ENCODE results near the gene VPS13D. TPM values are rescaled to one million over a fixed set of nuclear protein-coding genes. Genes with fewer than 3 reads are reported as not detected.

VPS13D gene
- total RNA-seq, 6 experiments from 2014 or later = 25.9 to 36.9 (median 30.8) TPM

DNA sequence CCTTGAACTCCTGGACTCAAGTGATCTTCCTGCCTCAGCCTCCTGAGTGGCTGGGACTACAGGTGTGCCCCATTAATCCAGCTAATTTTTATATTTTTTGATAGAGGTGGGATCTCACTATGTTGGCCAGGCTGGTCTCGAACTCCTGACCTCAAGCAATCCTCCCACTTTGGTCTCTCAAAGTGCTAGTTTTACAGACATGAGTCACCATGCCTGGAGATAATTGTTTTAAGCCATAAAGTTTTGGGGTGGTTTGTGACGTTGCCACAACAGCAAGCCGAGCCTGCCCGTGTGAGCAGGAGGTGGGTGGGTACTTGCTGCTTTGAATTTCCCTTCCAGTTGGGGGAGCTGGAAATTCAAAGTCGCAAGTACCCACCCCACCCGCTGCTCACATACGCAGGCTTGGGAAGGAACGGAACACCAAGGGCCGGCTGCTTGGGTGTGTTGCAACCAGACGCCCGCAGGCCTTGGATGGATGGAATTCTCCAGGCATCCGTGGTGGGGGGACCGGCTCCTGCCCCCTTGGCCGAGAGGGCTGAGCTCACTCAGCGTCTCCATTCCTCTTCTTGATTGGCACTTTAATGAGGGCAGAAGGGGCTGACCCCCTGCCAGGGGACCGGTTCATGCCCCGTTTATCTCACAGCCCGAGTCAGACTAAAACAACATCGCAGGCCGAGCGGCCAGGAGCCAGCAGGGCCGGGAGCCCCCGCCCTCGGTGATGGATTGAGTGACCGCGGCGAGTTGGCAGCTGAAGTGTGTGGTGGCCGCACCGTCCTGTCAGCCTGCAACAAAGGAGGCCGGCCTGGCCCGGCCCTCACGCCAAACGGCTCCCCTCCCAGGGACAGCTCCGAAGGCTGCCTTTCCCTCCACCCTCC, 310.1 kb downstream of the VPS13D start:
- Histone ChIP-seq H3K4me3 (peak overlapping the region in 1 of 3 donors; percentile 7), H3K27ac (no peak overlapping the region), H3K4me1 (peaks cover 0 to 27% (median 11%) of the 10 kb centered on the region in 4 donors), H3K36me3 (no peaks in the 10 kb centered on the region), H3K27me3 (no peaks in the 10 kb centered on the region), H3K9me3 (no peaks in the 10 kb centered on the region)
- TF ChIP-seq CTCF (IDR thresholded peaks at IDR 0.05) (no peak), POLR2A (IDR thresholded peaks at IDR 0.05) (no peak)
- 43% methylated on average over 3 of the region's 34 CpGs for WGBS (ENCODE audit: insufficient coverage, low coverage, low lambda C conversion rate, missing lambda C conversion rate)
- peak; percentile 50 to 75 (median 63) for ATAC-seq
- intact Hi-C loops (cut with DNase I) = loop anchor here in 1 of 2 donors (10.0 kb wide), 1 partner anchor 55 kb away; no protein-coding TSS in a partner anchor
- DNase-seq = peak; percentile 45 to 77 (median 68)

DNA sequence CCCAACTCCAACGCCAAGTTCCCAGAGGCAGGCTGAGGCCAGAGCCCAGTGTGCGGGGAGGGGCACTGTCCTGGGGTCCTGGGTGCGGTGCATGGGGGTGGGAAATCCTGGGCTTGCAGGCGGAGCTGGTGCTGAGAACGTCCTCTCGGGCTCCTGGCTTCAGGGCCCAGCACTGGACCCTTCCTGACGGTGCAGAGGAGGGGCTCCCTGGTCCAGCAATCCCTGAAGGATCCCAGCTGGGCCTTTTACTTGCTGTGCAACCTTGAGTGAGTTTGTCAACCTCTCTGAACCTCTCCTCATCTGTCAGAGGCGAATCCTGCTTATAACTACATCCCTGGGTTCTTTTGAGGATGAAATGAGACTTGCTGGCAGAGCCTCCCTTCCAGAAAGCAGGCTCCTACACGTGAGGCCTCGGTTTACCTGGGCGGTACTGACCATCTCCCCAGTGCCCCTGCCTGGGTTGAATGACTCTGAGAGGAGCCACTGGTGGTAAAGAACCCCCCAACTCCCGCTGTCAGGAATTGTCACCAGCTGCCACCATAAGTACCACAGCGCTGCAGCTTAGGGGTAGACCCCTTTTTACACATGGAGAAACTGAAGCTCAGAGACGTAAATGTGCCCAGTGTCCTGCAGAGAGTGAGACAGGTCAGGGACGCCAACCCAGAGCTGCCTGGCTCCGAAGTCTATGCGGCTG, 310.9 kb downstream of the VPS13D start:
- H3K9me3 ChIP-seq = no peaks in the 10 kb centered on the region
- DNase-seq = peak in 1 of 3 donors; percentile 34
- no peaks in the 10 kb centered on the region for H3K36me3 ChIP-seq
- ATAC-seq = no peak
- intact Hi-C loops (cut with DNase I) = loop anchor here in 1 of 2 donors (10.0 kb wide), 1 partner anchor 54 kb away; no protein-coding TSS in a partner anchor
- peak overlapping the region in 1 of 3 donors; percentile 7 for H3K4me3 ChIP-seq
- H3K27me3 ChIP-seq = no peaks in the 10 kb centered on the region
- 66% methylated on average over 2 of the region's 17 CpGs for WGBS (ENCODE audit: insufficient coverage, low coverage, low lambda C conversion rate, missing lambda C conversion rate)
- peak overlapping the region in 2 of 3 donors; percentile 18 to 40 for H3K27ac ChIP-seq
- TF ChIP-seq CTCF (IDR thresholded peaks at IDR 0.05) = no peak
- TF ChIP-seq POLR2A (IDR thresholded peaks at IDR 0.05) = no peak
- peaks cover 0 to 27% (median 11%) of the 10 kb centered on the region in 4 donors for H3K4me1 ChIP-seq

GRCh38 chr1:12541274-12542137, 311.7 kb downstream of the VPS13D start:
- DNase-seq (peak; percentile 70 to 80 (median 70)), ATAC-seq (peak; percentile 79 to 86 (median 82))
- H3K4me3 ChIP-seq = no peak overlapping the region
- H3K27ac ChIP-seq = peak overlapping the region in 2 of 3 donors; percentile 18 to 40
- WGBS (ENCODE audit: insufficient coverage, low coverage, low lambda C conversion rate, missing lambda C conversion rate) = 80% methylated on average over 2 of the region's 17 CpGs
- no peaks in the 10 kb centered on the region for H3K36me3 ChIP-seq
- intact Hi-C loops (cut with DNase I) = loop anchor here in 1 of 2 donors (10.0 kb wide), 1 partner anchor 53 kb away; no protein-coding TSS in a partner anchor
- H3K4me1 ChIP-seq = peaks cover 0 to 27% (median 11%) of the 10 kb centered on the region in 4 donors
- no peaks in the 10 kb centered on the region for H3K27me3 ChIP-seq
- TF ChIP-seq CTCF (IDR thresholded peaks at IDR 0.05) (no peak), POLR2A (IDR thresholded peaks at IDR 0.05) (no peak)
- H3K9me3 ChIP-seq = no peaks in the 10 kb centered on the region

- Histone ChIP-seq H3K4me3 (no peak overlapping the region), H3K4me1 (peaks cover 0 to 27% (median 11%) of the 10 kb centered on the region in 4 donors), H3K9me3 (no peaks in the 10 kb centered on the region), H3K27ac (no peak overlapping the region), H3K36me3 (no peaks in the 10 kb centered on the region), H3K27me3 (no peaks in the 10 kb centered on the region)
- WGBS (ENCODE audit: insufficient coverage, low coverage, low lambda C conversion rate, missing lambda C conversion rate) = 83% methylated on average over 4 of the region's 9 CpGs
- DNase-seq (peak in 1 of 3 donors; percentile 23), ATAC-seq (no peak)
- intact Hi-C loops (cut with DNase I) = loop anchor here in 1 of 2 donors (10.0 kb wide), 1 partner anchor 53 kb away; no protein-coding TSS in a partner anchor
- TF ChIP-seq POLR2A (IDR thresholded peaks at IDR 0.05) = no peak
- no peak for TF ChIP-seq CTCF (IDR thresholded peaks at IDR 0.05)
Measured at GRCh38 chr1:12542138-12542465, 312.3 kb downstream of the VPS13D start.

Measured in right lobe of liver (tissue), 6 donors.